ENCODE results near the gene ZNF544. TPM values are rescaled to one million over a fixed set of nuclear protein-coding genes. Genes with fewer than 3 reads are reported as not detected.
"Not testable (repeated sequence)": the region's sequence is repeated elsewhere in the genome, so short reads cannot be mapped to it uniquely, and the experiment has no call there.

The ZNF544 gene
- total RNA-seq, 1 donor from 2014 or later: 31.3 TPM

GRCh38 chr19:58258259-58258658 lies 29.5 kb downstream of the ZNF544 start:
- not testable (repeated sequence) for DNase-seq

GRCh38 chr19:58261600-58261967 lies 32.9 kb downstream of the ZNF544 start:
- no peak for DNase-seq

- no peak for DNase-seq
Observed at GRCh38 chr19:58261968-58262921, 33.5 kb downstream of the ZNF544 start.

GRCh38 chr19:58262922-58263296 lies 34.2 kb downstream of the ZNF544 start:
- no peak for DNase-seq

- DNase-seq: no peak
Observed at GRCh38 chr19:58265100-58265499, 36.4 kb downstream of the ZNF544 start.

- DNase-seq: no peak
Observed at GRCh38 chr19:58268344-58268743, 39.6 kb downstream of the ZNF544 start.

- DNase-seq: no peak
Observed at GRCh38 chr19:58274771-58275201, 46.1 kb downstream of the ZNF544 start.

- DNase-seq: no peak
Observed at GRCh38 chr19:58275564-58275963, 46.9 kb downstream of the ZNF544 start.

- no peak for DNase-seq
Observed at GRCh38 chr19:58277197-58277596, 48.5 kb downstream of the ZNF544 start.

- DNase-seq: no peak
Observed at GRCh38 chr19:58277748-58278540, 49.2 kb downstream of the ZNF544 start.

- peak; percentile 95 for DNase-seq
Observed at GRCh38 chr19:58278541-58279041, 49.9 kb downstream of the ZNF544 start, which contains the start of gene ZNF8. Gene ZNF8, plus strand, starts transcription at chr19:58278955. Its CDS starts 127 bp downstream, at chr19:58279082.

- DNase-seq: peak; percentile 43
Observed at GRCh38 chr19:58279042-58279924, 50.6 kb downstream of the ZNF544 start.

GRCh38 chr19:58279925-58280316 lies 51.2 kb downstream of the ZNF544 start:
- no peak for DNase-seq

- DNase-seq: no peak
Observed at GRCh38 chr19:58284199-58284598, 55.5 kb downstream of the ZNF544 start.

GRCh38 chr19:58291943-58292342 lies 63.2 kb downstream of the ZNF544 start:
- DNase-seq: no peak

- no peak for DNase-seq
Observed at GRCh38 chr19:58294743-58295374, 66.1 kb downstream of the ZNF544 start.

- peak; percentile 57 for DNase-seq
Observed at GRCh38 chr19:58296104-58296503, 67.4 kb downstream of the ZNF544 start.

- no peak for DNase-seq
Observed at GRCh38 chr19:58300620-58301019, 71.9 kb downstream of the ZNF544 start.

- DNase-seq: no peak
Observed at GRCh38 chr19:58304255-58304654, 75.5 kb downstream of the ZNF544 start.

- no peak for DNase-seq
Observed at GRCh38 chr19:58304748-58305064, 76.0 kb downstream of the ZNF544 start.

Data from skin of body (tissue), 2 donors.